Right renal pelvis (tissue), 4 donors: Measurements from ENCODE around the gene USP8. TPM values are rescaled to one million over a fixed set of nuclear protein-coding genes. Genes with fewer than 3 reads are reported as not detected.

Source experiments
- DNase-seq, 4 donors: peaks; one replicate each; pipeline ENCODE4 v3.0.0-alpha.2; 2013; ENCODE audit warnings: low read depth in 4 of 4, low spot score in 3 of 4, missing footprints in 1 of 4
- polyA plus RNA-seq, 4 donors: library from polyadenylated mRNA; unstranded; fragments of 120-200 nt; gene quantifications; one replicate each; pipeline ENCODE4 v1.2.1, GENCODE V29; 2013; ENCODE audit not compliant: insufficient read length in 4 of 4

The USP8 gene
- polyA plus RNA-seq, 4 donors: 54.6 to 76.9 (median 67.4) TPM

DNA sequence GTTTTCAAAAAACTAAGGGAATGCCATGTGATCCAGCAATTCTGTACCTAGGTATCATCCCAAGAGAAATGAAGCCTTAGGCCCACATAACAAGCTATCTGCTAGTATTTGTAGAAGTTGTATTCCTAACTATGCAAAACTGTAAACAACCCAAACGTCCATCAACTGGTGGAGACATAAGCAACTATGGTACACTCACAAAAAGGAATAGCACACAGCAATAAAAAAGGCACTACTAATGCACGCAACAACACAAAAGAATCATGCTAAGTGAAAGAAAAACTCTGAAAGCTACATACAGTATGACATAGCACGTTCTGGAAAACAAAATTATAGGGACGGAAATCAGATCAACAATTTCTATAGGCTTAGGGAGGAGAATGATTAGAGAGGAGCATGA is 107.0 kb downstream of the USP8 start:
- DNase-seq: no peak

DNA sequence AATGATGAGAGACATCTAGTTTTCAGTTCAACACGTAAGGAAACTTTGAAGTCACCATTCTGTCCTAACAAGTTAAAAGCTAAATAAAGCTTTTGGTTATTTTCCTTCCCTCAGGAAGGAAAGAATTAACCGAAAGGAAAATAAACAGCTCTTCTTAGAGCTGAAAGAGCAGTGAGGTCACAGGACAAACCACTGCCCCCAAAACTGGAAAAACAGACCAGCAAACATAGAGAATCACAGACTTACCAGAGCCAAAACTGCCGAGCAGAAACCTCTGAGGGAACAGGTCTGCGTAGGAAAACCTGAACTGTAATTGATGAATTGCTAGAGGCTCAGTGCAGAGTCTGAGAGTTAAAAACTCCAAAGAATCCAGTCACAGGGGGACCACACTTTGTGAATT is 107.6 kb downstream of the USP8 start:
- DNase-seq: no peak

DNA sequence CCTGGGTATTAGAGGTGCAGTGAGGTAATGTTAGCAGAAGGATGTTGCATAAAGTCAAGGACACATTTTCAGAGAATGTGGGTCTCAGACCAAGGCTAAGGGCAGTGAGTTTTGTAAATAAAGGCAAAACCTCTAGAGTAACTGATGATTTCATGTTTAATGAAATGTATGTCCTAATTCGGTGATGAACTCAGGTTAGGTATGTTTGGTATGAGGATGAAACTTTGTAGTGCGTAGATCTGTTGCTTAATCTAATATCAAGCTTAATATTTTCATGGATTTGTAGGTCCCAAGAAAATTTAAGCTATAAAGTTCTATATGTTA is 118.6 kb downstream of the USP8 start:
- DNase-seq: no peak

DNA sequence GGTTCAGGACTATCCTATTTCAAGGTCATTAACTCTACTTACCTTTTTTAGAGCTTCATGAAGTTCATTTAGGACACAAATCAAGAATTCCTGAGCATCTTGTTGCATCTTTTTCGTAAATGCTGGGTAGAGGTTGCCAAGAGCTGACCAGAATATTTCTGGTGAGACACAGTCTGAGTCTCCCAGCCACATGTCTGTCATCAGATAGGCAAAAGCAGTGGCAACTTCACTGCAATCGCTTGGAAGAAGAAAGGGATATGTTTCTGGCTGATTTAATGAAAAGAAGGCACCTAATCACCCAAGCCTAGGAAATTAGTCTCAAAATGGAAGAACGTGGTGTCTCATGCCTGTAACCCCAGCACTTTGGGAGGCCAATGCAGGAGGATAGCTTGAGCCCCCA is 119.4 kb downstream of the USP8 start:
- DNase-seq: no peak

DNA sequence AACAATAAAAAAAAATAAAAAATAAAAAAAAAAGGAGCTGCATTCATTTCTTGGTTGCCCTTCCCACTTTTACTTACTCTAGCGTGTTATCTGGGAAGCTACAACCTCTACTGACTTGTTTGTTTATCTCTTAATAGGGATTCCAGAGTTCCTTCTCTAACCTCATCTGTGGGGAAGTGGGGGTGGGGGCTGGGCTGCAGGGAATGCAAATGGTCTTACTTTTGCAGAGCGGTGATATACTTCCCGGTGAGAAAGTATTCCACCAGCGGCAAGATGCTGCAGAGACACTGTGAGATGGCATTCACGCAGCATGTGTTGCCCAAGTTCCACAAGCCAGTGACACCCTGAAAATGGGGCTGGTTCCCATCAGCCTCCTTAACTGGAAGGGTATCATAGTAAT is 120.2 kb downstream of the USP8 start:
- DNase-seq: no peak

DNA sequence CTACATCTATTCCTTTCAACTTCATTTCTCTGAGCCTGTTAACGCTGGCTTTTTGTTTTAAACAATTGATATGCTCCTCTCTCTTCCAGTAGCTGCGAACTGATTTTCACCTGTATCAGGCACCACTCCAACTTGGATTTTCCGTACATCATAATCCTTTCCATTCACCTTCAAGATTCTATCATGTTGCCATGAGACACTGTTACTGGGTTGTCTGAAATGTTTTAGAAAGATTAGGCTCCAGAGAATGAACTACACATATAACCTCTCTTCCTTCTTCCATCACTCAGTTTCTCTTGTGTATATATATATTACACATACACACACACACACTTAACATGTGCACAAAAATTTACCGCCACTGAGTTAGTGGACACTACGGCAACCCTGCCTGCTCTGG is 122.4 kb downstream of the USP8 start, which contains the start of gene USP50:
USP50 (minus strand) TSS at position 101 of the 400 bp plus-strand sequence. CDS start 141 bp downstream, outside the sequence.
- DNase-seq: no peak

DNA sequence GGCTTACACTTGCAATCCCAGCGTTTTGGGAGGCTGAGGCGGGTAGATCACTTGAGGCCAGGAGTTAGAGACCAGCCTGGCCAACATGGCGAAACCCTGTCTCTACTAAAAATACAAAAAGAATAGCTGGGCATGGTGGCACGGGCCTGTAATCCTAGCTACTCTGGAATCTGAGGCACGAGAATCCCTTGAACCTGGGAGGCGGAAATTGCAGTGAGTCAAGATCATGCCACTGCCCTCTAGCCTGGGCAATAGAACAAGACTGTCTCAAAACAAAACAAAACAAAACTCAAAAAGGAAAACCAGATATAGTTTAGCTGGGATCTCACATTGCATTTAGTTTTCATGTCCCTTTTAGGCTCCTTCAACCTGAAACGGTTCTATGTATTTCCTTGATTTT is 125.1 kb downstream of the USP8 start:
- DNase-seq: no peak

DNA sequence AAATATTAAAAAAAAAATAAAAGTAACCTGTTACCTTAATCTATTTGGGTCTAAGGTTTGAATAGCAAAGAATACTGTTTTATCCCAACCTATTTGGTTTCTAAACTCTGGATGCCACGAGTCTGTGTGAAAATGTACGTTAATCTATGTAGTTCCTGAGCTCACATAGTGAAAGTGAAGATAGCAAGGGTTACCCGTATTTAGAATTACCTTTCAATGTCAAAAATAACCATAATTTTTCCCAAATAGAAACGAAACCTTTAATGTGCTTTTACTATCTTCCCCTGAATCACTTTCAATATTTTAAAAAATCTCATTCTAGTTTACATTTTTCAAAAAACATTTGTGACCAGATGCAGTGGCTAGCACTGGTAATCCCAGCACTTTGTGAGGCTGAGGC is 128.0 kb downstream of the USP8 start:
- DNase-seq: no peak

DNA sequence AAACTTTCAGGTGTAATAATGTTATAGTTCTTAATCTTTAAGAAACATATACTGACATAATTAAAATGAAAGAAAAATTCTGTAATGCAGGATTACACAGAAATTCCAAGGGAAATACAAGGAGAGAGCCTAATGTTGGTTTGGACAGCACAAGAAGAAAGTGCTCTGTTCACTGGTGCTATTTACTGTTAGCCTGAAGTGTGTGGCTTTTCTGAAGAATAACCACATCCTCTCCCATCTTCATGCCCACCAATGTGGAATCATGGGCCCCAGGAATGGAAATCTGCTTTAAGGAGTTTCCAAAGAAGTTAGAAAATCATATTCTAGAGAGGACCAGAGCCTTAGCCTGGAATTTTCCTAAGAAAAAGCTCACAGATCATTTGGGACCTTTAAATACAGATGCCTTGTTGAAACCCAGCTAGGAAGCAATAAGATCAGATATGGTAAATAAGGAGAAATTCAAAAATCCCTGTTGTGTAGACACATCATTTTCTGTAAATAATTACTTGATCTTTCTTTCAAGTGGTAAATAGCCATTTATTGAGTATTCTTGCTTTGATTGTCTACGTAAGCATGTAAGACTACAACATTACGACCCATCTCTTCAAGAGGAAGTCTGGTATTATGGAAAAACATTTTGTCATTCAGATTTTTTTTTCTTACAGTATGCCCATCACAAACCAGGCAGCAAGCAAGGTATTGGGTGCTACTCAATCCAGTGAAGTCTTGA is 132.6 kb downstream of the USP8 start:
- DNase-seq: no peak

DNA sequence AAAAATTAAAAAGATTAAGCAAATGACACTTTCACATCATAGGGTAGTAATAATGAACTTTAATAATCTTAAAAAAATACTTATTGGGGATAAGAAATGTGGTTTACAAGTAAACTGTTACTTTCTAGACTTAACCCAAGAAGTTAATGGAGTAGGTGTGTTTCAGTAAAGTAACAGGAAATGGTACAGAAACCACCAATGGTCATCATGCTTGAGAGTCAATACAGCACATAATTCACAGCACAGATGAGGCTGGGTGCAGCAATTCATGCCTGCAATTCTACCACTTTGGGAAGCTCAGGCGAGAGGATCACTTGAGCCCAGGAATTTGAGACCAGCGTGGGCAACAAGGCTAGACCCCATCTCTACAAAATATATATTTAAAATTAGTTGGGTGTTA is 133.8 kb downstream of the USP8 start:
- no peak for DNase-seq

DNA sequence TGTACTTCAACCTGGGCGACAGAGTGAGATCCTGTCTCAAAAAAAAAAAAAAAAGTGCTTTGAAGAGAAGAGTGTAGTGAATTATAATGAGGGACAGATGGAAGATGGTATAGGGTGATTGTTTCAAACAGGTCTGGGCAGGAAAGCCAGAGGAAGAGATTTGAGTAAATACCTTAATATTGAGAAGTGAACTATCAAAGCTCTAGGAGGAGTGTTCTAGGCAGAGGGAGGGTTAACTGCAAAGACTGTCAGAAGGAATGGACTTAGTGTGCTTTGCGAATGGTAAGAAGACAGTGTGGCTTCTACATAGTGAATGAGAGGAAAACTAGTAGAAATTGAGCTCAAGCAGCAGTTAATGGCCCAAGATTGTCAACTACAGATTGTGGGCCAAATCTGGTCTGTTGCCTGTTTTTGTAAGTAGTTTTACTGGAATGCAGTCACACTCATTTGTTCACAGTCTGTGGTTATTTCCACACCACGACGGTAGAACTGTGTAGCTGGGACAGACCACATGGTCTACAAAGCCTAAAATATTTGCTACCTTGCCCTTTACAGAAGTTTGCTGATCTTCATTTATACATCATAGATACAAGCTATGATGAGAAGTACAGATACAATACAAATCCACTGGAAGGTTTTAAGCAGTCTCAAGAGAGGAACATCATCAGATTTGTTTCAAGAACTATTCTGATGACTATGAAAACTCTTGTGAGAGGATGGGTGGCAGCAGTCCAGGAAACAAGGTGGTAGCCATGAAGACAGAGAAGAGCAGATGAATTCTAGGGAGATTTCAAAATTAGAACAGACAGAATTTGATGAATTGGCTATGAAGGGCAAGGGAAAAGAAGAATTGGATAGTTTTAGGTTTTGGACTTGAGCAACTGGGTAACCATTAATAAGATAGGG is 138.8 kb downstream of the USP8 start:
- DNase-seq: no peak

DNA sequence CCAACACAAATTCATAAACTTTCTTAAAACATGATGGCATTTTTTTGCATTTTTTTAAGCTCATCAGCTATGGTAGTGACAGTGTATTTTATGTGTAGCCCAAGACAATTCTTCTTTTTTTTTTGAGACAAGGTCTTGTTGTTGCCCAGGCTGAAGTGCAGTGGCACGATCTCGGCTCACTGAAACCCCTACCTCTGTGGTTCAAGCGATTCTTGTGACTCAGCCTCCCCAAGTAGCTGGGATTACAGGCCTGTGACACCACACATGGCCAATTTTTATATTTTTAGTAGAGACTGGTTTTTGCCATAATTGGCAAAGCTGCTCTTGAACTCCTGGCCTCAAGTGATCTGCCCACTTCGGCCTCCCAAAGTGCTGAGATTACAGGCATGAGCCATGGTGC is 139.6 kb downstream of the USP8 start:
- DNase-seq: no peak

Other genes starting within 250 kb of the USP8 start
- 10 to 100 TPM; 50.5 to 68.0 (median 55.1) TPM for gene SLC27A2, start 242.2 kb upstream of the USP8 start, polyA plus RNA-seq
- under 1 TPM; 0.36 to 0.61 (median 0.52) TPM for gene HDC, start 158.7 kb upstream of the USP8 start, polyA plus RNA-seq
- 10 to 100 TPM; 28.0 to 35.6 (median 31.1) TPM for gene GABPB1, start 69.2 kb upstream of the USP8 start, polyA plus RNA-seq
- 1 to 10 TPM; 1.3 to 2.5 (median 1.8) TPM for gene USP50, start 122.3 kb downstream of the USP8 start, polyA plus RNA-seq